Measurements from ENCODE around the gene SNRPD2. TPM values are rescaled to one million over a fixed set of nuclear protein-coding genes. Genes with fewer than 3 reads are reported as not detected.
A peak's percentile ranks its signal among the peaks of the same experiment; 100 is the strongest.

Gene SNRPD2
- total and polyA plus RNA-seq, 2 of the 8 experiments (the other 6 are each of a cell fraction or from before 2014, with no cell fraction given) = 645 to 759 TPM

DNA sequence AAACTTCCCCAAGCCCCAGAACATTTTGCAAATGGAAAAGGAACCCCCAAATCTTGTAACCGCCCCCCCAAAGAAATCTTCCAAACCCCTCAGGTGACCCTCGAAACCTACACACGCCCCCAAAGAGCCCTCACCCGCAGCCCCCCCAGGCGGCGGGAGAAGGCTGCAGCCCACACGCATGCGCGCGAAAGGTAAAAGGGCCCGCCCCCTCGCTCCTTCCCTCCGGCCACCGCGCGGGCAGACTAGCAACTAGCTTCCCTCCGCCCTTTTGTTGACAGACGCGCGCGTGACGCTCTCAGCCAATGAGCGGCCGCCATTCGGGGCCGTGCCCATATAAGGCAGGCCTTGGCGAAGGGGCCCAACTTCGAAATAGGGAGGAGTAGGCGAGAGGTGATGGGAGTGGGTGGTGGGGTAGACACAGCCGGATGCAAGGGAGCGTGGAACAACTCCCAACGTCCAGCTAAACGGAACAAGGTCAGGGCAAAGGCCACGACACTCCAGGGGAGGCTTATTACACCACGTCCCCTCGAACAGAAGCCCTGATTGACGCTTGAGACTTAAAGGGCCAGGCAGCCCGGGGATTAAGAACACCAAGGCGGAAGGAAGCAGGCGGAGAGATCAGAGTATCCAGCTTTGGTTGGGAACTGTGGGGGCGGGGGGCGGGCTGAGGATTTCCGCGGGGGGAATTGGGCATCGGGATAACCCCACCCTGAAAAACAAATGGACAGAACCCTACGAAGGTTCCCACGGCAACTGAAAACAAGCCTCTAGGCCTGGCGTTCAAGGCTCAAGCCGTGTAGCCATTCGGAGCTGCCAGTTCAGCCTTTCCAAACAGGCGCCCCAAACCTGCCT, 25.6 kb upstream of the SNRPD2 start (continued):
- TF ChIP-seq RNF2 (IDR thresholded peaks at IDR 0.05; ENCODE audit: borderline replicate concordance, low read depth, low read length, missing control alignments, poor library complexity, severe bottlenecking) = no peak
- no peak for TF ChIP-seq SP2 (IDR thresholded peaks at IDR 0.05; ENCODE audit: low read length)
- TF ChIP-seq TAF1 (IDR thresholded peaks at IDR 0.05; ENCODE audit: low read depth, low read length) = peak; percentile 20
- TF ChIP-seq SUZ12 (IDR thresholded peaks at IDR 0.05; ENCODE audit: low read length) = no peak
- TF ChIP-seq POU5F1 (IDR thresholded peaks at IDR 0.05; ENCODE audit: low read depth, low read length) = no peak
- TF ChIP-seq JUN (IDR thresholded peaks at IDR 0.05; ENCODE audit: low read depth, low read length) = no peak
- TF ChIP-seq SIX5 (IDR thresholded peaks at IDR 0.05; ENCODE audit: low read depth, low read length) = no peak
- peak in 1 of 2 experiments; percentile 78; a peak in 1 of 4 replicates for TF ChIP-seq HDAC2 (IDR thresholded peaks at IDR 0.05; ENCODE audit: borderline replicate concordance in 1 of 2, low read depth in 2 of 2, low read length in 2 of 2)
- TF ChIP-seq, protein P1, sequence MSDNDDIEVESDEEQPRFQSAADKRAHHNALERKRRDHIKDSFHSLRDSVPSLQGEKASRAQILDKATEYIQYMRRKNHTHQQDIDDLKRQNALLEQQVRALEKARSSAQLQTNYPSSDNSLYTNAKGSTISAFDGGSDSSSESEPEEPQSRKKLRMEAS (IDR thresholded peaks at IDR 0.05) = peak; percentile 68; the same call in 1 of the 2 replicates
- no peak for TF ChIP-seq FOSL1 (IDR thresholded peaks at IDR 0.05; ENCODE audit: insufficient read depth, low read depth, low read length)
- no peak for TF ChIP-seq BCL11A (IDR thresholded peaks at IDR 0.05; ENCODE audit: low read depth in 2 of 2, low read length in 2 of 2)
- TF ChIP-seq CTBP2 (IDR thresholded peaks at IDR 0.05; ENCODE audit: borderline replicate concordance, insufficient read depth, insufficient read length, low read length) = no peak
- TF ChIP-seq ATF3 (IDR thresholded peaks at IDR 0.05; ENCODE audit: insufficient read depth, low read depth, low read length) = peak; percentile 56; the same call in 1 of the 2 replicates

All from H1 (cell line).